GM19452 (cell line): ENCODE results near the gene LYPD3.

ENCODE experiments used
- ATAC-seq: cut with Tn5 transposase; IDR thresholded peaks from one replicate; pipeline ENCODE4 v1.9.1; 2021; ENCODE audit not compliant: unreplicated experiment

The LYPD3 gene

DNA sequence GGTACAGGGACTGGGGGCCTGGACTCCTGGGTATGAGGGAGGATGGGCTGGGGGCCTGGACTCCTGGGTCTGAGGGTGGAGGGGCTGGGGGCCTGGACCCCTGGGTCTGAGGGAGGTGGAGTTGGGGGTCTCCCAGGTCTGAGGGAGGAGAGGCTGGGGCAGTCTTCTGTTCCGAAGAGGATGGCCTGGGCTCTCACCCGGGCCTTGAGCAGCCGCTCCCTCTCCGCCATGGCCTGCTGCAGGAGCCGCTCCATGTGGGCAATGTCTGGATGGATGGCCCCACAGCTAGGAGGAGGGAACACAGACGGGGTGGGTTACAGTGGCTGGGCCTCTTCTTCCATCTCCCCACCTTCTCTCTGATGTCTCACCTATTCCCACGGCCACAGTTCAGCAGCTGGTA lies 21.0 kb upstream of the LYPD3 start:
- no peak for ATAC-seq

DNA sequence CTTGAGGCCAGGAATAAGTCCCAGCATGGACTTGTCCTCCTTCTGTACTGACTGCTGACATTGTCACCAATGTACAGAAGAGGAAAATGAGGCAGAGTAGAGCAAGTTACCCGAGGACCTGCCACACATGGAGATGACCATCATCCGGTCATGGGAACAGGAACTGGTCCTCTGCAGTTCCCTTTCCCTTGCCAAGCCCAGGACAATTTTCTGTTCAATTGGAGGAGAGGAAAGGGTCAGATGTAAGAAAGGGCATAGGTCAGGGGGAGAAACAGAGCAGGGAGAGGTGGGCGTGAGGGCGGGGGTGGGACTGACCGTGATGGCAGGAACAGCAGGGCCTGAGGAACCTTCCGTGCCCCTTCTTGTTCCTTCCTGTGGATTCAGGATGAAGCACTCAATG lies 20.5 kb upstream of the LYPD3 start:
- no peak for ATAC-seq

DNA sequence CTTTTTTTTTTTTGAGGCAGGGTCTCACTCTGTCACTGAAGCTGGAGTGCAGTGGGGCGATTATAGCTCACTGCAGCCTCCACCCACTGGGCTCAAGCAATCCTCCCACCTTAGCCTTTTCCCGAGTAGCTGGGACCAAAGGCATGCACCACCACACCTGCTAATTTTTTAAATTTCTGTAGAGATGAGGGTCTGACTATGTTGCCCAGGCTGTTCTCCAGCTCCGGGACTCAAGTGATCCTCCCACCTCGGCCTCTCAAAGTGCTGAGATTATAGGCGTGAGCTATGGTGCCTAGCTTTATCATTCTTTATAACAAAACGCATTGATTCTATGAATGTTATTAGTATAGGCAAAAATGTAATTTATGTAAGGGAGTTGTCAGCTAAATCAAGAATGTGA lies 17.9 kb upstream of the LYPD3 start:
- ATAC-seq = no peak

DNA sequence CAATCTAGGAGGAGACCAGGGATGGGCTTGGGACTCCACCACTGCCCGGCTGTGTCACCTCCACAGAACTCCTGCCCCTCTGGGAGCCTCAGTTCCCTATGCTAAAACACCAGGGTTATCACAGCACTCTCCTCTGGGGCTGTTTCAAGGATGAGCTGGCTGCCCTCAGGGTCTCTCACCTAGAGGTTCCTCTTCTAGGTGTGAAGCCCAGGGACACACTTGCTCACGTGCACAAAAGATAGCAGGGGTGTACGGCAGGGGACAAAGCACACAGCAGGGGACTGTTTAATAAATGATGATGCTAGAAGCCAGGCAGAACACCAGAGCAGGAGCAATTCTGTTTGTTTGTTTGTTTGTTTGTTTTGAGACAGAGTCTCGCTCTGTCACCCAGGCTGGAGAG lies 16.8 kb upstream of the LYPD3 start:
- no peak for ATAC-seq

DNA sequence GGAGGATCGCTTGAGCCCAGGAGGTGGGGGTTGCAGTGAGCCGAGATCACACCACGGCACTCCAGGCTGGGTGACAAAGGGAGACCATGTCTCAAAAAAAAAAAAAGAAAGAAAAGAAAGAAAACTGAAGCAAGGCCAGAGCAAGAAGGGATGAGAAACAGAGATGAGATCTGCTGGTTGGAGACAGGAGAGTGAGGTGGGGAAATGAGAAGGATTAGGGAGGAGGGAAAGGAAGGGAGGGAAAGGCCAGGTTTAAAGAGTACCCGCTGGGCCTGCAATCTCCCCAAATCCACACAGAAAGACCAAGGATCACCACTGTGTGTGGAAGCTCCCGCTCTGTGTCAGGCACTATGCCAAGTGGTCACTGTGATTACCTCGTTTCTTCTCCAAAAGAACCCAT lies 16.3 kb upstream of the LYPD3 start:
- no peak for ATAC-seq

DNA sequence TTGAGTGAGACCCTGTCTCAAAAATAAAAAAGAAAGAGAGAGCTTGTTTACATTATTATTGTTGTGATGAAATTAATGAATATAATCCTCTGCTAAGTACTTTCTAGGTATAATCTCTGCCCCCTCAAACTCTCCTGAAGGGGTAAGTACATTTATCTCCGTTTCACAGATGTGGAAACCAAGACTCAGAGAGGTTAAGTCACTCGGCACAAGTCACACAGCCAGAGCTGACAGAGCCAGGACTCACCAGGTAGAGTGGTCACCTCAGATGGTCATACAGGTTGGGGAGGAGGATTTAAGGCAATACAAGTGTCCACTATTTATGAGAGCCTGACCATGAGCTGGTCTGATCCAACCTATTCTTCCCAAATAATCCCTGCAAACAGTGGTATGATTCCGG lies 15.2 kb upstream of the LYPD3 start:
- no peak for ATAC-seq

DNA sequence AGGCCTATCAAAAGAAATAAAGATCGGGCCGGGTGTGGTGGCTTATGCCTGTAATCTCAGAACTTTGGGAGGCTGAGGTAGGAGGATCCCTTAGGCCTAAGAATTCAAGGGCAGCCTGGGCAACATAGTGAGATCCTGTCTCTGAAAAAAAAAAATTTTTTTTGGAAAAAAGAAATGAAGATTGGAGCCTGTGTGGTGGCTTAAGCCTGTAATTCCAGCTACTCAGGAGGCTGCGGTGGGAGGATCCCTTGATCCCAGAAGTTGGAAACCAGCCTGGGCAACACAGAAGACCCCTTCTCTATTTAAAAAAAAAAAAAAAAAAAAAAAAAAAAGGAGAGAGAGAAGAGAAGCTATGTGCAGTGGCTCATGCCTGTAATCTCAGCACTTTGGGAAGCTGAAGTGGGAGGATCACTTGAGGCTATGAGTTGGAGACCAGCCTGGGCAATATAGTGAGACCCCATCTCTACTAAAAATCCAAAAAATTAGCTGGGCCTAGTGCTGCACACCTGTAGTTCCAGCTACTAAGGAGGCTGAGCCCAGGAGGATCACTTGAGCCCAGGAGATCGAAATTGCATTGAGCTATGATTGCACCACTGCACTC lies 14.7 kb upstream of the LYPD3 start:
- no peak for ATAC-seq

DNA sequence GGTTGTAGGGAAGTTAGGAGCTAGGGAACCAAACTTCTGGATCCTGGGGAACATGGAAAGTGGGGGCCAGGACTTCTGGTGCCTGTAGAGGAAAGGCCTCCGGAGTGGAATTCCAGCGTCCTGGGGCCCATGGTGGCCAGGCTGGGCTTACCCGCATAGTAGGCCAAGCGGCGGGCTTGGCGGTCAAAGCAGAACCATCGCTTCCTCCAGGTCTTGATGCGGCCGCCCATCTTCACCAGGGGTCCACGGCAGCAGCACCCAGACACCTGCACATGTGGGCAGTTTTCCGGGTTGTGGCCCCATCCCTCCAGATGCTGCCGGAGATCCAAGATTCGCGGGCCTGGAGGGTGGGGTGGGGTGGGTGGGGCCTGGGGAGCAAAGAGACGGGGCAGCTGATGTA lies 13.8 kb upstream of the LYPD3 start:
- ATAC-seq = no peak

DNA sequence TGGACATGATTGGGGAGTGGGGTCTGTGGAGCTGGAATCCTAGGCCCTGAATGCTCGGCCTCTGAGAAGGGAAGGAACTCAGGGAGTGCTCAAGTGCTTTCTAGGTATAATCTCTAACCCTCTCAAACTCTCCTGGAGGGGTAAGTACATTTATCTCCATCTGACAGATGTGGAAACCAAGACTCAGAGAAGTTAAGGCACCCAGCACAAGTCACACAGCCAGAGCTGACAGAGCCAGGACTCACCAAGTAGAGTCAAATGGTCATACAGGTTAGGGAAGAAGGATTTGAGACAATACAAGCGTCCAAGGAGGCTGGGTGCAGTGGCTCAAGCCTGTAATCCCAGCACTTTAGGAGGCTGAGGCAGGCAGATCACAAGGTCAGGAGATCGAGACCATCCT lies 12.9 kb upstream of the LYPD3 start:
- no peak for ATAC-seq

DNA sequence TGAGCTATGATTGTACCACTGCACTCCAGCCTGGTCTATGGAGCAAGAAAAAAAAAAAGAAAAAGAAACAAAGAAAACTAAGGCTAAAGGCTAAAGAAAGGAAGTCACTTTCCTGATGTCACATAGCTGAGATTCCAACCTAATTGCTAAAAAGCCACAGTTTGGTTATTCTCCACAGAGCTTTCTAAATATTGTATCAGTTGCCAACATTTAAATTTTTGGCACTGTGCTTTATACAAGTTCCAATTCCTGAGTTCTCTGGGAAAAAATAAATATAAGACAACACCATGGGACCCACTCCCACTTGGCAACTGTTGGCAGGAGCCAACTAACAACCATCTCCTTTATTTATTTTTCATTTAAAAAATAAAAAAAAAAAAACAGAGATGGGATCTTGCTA lies 11.2 kb upstream of the LYPD3 start:
- ATAC-seq = no peak

DNA sequence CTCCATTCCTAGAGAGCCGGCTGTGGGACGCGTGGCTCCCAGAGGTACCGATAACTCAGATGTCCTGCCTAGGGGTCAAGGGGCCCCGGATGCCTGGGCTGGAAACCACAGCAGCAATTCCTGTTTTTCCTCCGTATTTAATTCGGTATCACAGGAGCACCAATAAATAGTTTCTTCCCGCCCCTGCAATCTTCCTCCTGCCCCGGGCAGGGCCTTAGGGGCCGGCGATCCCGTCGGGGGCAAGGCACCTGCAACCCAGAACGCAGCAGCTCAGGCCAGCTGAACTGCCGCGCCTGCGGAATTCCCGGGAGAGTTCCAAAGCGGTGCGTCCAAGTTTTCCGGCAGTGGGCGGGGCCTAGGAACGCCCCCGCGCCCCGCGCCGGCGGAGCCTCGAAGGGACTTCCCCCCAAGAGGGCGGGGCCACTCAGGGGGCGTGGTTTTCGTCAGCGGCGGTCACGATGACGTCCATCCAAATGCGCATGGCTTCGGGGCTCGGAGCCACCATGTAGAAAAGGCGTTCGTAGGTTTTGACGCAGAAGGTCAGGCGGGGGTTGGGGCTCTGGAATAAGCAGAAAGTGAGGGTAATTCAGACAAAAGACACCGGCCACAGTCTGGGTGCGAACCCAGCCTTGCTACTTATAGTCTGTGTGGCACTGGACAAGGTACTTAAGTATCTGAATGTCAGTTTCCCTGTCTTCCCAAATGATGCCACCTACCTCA lies 9.7 kb upstream of the LYPD3 start:
- ATAC-seq = peak; percentile 70

DNA sequence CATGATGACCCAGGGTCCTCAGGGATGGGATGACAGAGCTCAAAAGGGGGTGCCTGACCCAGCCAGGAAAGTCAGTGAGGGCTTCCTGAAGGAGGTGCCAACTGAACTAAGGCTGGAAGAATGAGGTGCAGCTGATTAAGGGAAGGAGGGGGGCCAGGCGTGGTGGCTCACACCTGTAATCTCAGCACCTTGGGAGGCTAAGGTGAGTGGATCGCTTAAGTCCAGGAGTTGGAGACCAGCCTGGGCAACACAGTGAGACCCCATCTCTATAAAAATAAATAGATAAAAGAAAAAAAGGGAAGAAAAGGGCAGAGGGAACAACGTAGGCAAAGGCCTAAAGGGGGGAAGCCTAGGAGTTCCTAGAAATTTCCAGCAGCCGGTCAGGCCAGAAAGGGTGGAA lies 9.1 kb upstream of the LYPD3 start:
- no peak for ATAC-seq

DNA sequence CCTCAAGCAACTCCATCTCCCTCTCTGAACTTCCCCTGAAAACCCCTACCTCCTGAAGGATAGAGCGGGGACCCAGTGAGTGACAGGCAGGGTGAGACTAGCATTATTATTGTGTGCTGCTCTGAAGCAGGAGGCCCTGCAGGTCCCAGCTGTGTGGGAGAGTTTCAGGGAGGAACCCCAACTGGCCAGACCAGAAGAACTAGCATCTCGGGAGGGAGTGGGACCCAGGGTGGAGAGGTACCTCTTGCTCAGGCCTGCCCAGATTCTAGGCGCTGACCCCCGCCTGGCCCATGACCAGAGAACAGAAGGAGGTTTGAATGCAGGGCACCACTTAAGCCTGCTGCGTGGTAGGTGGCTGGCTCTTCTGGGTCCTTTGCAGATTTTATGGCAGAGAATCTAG lies 5.7 kb upstream of the LYPD3 start:
- ATAC-seq = no peak

DNA sequence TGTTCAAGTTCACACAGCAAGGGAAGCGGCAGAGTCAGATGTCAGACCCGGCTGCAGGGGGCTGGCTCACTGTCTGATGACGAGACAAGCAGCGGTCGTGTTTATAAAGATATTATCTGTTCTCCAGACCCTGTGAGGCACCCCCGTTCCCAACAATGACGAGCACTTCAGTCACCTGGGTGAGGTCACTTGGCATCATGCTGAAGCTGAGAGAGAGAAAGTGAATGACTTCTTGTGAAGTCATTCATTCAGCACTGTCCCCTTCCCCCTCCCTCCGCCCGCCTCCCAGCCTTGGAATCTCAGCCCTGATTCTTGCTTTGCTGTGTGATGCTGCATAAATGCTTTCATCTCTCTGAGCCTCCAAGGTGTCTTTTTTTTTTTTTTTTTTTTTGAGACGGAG lies 4.9 kb upstream of the LYPD3 start:
- no peak for ATAC-seq

DNA sequence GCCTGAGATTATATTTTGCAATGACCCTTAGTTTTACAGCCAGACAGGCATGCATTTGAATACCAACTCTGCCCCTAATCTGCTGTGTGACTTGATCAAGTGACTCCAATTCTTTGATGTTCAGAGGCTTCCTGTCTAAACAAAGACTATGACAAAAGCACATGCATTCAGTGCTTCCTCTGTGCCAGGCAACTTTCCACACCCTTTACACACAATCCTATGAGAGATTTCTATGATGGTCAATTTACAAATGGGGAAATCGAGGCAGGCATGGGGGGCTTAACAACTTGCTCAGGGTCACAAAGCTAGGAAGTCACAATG lies 3.7 kb upstream of the LYPD3 start:
- ATAC-seq = no peak

DNA sequence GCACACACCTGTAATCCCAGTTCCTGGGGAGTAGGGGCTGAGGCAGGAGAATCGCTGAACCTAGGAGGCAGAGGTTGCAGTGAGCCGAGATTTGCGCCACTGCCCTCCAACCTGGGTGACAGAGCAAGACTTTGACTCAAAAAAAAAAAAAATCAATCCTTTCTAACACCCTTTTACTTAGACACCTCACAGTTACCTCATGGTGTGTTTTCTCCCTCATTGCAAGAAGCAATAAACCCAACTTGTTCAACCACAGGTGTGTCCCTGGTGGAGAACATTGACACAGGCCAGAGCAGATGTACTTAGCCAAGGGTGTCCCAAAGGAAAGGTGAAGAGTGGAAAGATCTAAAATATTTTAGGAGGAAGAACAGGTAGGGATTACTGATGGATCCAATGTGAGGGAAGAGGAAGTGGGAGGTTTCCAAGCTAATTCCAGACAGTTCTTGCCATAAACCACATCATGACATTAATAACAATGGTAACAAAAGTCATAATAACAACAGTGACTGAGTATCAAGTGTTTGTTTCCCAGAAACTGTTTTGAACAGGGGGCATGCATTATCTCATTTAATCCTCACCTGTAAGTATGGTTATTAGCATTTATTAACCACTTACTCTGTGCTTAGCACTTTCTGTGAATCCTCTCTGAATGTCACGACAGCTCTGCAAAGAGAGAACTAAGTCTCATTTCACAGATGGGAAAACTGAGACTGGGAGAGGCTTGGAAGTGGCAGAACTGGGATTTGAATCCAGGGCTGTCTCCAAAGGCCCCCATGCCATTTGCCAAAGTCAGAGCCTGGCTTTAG lies 3.1 kb upstream of the LYPD3 start:
- ATAC-seq = no peak

DNA sequence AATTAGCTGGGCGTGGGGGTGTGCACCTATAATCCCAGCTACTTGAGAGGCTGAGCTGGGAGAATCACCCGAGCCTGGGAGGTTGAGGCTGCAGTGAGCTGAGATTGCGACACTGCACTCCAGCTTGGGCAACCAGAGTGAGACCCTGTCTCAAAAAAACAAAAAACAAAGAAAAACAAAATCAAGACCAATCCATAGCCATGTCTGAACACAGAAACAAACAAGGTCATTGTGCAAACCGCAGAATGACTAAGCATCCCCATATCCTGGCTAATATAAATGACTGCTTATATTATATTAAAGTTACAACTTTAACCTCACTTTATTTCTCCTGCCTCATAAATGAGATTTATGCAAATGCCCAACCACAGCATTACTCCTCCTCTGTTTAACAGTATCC lies 2.3 kb upstream of the LYPD3 start:
- ATAC-seq = no peak

DNA sequence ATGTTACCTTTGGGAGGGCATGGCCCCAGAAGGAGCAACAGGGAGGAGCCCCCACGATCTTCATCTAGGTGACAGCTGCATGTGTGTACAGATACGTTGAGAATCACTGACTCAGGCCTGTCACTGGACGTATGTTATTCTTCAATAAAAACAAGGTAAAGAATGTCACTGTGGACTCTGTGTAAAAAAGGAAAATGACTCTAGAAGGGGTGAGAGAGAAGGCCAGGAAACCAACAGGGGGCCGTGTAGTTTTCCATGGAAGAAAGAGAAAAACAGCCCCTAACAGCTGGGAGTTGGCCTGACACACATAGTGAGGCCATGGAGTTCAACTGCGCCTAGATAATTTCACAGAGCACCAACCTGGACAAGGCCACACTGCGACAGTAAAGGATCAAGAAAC lies 1.9 kb upstream of the LYPD3 start:
- ATAC-seq = no peak

DNA sequence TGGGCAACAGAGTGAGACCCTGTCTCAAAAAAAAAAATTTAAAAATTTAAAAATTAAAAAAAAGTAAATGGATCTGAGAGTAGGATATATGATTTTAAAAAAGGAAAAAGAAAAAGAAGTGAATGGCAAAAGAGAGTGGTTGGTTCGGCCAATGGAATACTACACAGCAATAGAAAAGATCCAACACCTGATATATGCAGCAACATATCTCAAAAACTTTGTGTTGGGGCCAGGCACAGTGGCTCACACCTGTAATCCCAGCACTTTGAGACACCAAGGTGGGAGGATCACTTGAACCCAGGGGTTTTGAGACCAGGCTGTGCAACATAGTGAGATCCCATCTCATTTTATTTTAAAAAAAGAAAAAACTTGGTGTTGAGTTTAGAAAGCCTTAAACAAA lies 1.4 kb upstream of the LYPD3 start:
- ATAC-seq = no peak

DNA sequence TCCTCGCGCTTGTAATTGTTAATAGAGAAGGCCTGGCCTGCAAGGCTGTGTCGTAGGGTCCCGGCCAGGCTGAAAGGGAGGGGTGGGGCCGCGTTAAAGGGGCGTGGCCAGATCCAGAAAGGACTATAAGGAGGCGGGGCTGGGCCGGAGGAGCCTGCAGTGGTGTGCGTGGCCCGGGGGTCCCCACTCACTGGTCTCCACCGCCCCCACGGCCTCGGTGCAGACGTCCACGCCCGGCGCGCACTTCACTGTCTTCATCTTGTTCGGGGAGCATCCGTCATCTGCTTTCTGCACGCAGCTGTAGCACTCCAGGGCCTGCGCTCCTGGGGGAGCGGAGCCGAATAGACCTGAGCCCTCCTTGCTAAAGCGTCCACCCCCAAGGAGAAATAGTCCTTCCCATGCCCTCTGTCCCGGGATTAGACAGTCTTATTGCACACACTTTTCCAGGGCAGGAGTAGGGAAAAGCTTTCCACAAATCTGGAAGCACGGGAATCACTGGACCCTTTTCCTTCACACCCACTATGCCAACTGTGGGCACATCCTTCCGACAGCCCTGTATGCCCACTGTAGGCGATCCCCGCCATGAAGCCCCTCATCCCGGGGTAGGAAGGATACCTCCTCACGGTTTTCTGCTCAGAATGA lies 1.2 kb downstream of the LYPD3 start:
- ATAC-seq = peak; percentile 34

DNA sequence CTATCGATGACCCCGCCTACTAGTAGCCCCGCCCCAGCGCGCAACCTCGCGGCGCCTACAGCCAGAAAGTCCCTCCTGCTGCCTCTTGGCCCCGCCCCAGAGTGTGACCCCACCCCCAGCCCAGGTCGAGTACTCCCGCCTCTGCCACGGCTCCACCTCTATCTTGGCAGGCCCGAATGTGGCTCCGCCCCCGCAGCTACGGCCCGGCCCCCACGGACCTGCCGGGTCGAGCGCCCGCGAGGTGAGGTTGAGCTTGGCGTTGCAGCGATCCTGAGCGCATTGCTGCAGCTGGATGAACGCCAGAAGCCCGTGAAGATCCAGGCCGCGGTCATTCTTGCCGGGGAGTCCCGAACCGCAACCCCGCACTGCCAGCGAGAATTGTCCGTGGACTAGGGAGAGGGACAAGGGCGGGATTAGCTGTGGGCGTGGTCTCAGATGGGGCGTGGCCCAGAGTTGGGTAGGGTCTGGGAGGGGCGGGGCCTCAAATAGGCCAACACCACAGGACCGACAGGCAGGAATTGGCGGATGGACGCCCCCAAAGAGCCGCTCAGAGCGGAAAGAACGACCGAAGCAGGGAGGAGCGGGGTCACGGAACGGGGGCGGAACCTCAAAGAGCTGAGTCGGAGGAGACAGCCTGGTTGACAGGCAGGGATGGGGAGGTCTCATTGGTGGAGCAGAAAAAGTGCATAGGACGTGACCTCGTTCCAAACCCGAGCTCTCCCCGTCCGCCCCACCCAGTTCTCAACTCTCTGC lies 1.9 kb downstream of the LYPD3 start:
- peak; percentile 87 for ATAC-seq
